ACHN (cell line): ENCODE measurements around the gene PTN.

ENCODE experiments used
- DNase-seq: peaks from one replicate; pipeline ENCODE4 v3.0.0-alpha.2; 2015
- in situ Hi-C: cut with HindIII; loops from 2 replicates; pipeline ENCODE4 v1.10.0; 2017; ENCODE audit warnings: low sequenced_read_pairs, low pct_ligation_motif_present, low pct_unique_long_range_greater_than_20kb

PTN gene, protein sequence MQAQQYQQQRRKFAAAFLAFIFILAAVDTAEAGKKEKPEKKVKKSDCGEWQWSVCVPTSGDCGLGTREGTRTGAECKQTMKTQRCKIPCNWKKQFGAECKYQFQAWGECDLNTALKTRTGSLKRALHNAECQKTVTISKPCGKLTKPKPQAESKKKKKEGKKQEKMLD

DNA sequence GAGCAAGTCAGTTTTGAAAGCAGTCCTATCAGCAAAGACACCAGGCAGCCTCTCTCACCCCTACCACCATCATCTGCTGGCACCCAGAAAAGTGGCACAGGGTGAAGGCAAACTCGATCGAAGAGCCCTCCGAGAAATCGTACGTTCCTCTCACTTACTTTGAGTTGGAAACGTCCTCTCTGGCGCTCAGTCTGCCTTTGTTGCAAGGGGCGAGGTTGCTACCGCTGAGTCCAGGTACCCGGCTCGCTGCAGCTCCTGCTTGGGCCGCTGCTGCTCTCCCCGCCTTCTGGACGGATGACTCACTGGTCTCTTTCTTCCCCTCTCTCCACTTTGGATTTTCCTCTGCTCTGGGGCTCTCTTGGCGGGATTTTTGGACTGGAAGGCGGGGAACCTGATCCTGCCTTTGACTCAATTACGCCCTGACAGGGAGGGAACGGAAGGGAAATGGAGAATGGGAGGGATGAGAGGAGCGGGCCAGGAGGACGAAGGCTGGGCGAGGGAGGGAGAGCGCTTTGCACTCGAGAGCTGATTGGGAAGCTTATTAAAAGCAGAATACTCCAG is at the start of gene PTN:
Gene PTN (minus strand): TSS at position 453 of the 561 bp plus-strand sequence. CDS start 88,760 bp downstream, outside the sequence.
- DNase-seq: no peak
- in situ Hi-C loops: no loop called here

DNA sequence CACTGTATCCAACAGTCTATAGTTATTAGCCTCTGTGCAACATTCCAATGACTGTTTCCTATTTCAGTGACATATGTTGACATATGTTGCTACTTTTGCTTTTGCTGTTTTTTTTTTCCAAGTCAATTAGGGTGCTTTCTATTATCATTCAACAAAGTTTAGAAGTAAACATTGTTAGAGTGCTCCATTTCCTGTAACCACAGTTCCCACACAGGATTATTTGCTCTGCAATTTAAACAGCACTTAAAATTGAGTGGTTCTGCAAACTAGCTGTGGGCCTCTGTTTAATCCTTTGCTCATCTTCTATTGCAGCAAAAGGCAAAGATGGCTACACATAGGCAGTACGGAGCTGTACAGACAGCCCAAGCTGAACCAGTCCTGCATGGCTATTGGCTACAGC is 46.5 kb upstream of the PTN start:
- in situ Hi-C loops: no loop called here
- no peak for DNase-seq

DNA sequence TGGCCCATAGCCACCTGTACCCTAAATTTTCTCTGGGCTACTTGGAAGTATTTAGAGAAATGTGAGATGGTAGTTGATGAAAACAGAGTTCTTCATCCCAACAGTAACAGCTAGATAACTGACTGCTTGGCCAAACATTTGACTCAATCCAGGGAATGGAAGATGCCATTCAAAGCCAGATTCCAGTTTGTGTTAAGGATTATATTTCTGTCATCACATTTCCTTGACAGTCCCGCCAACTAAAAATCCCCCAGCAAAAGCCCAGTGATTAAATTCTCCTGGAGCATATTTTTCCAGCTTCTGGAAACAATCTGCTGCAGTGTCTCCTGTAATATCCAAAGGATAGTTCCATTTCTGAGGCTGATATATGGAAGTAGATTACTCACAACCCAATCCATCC is 45.4 kb upstream of the PTN start:
- DNase-seq: no peak
- in situ Hi-C loops: no loop called here

DNA sequence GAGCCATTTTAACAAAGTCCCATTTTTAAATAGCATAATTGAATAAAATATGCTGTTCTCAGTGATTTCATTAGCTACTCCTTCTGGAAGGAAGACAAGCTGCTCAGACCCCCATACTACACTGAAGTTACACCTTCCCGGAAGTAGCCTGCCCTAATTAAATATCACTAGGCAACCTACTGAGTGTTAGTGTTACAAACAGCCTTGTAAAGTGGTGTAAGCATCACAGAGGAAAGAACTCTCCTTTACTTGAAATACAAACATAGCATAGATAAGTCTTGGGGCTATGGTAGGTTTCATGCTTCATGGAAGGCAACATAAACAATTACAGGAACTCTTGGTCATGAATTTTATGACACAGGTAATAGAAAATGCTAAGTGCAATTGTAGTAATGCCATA is 43.4 kb upstream of the PTN start:
- no peak for DNase-seq
- in situ Hi-C loops: no loop called here

DNA sequence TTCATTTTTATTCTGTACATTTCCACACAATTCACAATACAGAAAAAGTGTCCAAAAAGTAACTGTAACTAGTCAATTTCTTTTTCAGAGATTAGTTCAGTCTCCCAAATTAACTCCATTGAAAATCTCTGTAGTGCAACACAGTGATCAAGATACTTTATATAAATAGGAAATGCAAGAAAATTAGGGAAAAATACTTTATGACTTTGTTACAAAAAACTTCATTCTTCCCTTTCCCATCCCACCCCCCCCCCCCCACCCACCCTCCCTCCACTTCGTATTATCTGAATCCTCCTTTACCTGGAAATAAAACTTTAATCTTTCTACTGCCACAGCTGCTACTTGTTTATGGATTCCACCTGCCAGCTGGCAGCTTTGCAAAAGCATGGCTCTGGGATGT is 37.5 kb upstream of the PTN start:
- DNase-seq: no peak
- in situ Hi-C loops: no loop called here

DNA sequence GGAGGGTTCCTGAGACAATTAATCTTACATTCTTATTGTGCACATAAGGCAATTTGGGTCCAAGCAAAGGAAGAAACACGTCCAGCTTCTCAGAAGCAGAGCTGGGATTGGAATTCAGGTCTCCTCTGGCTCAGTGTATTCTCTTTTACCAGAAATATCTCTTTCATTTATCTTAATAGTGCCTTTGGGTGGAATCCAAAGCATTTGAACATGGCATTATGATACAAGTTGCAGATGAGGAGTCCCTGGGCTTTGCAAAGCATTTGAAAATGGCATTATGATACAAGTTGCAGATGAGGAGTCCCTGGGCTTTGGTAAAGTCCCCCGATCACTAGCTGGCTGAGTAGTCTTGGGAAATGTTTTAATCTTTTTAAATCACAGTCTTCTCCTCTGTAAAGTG is 30.0 kb upstream of the PTN start:
- in situ Hi-C loops: no loop called here
- DNase-seq: no peak

DNA sequence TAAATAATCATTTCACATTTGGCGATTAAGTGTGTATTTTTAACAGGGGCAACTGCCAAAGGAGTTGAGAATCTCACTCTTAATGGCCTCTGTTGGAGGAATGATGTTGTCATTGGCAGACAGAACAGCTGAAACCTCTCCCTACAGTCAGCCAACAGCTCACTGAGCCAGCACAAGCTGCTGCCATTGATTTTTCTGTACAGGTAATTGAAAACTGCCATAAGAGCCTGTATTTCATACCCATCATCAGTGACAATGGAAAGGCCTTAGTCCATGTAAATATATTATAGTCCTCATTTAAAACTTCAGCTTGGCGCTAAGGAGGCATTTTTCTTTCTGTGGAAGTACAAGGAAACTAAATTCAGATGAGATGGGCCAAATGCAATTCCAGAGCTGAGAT is 28.1 kb upstream of the PTN start:
- in situ Hi-C loops: no loop called here
- DNase-seq: no peak

DNA sequence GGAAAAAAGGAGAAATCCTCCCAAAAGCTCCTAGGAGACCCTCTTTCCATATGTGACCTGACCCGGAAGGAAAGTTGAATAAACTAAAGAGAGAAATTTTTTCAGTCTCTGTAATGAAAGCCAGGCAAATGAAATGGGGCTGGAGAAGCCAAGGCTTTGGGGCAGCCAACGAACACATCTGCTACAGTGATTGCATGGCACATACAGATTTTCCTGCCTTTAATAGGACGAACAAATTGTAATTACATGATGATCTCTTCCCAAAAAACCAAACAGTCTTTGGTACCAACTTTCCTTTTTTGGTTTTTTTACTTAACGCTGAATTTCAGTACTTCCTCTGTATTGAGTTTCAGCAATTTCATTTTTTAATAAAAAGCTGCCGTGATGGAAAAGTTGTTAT is 23.5 kb upstream of the PTN start:
- in situ Hi-C loops: no loop called here
- no peak for DNase-seq

DNA sequence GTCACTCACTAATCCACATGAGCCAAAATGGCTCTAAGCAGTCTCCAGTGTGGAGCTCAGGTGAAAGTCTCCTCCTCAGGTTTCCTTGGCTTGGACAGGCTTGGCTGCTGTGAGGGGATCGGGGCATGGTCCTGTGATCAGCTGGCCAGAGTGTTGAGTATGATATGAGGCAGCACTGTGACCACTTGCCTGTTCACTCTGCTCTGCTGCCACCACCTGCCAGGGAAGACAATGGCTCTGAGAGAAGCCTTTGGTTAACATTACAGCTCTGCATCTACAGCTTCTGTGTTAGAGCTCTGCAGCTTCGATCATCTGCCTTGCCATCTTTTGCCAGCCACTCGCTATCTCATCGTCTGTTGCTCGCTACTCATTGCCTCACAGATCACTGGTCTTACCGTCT is 20.1 kb upstream of the PTN start:
- in situ Hi-C loops: no loop called here
- DNase-seq: no peak

DNA sequence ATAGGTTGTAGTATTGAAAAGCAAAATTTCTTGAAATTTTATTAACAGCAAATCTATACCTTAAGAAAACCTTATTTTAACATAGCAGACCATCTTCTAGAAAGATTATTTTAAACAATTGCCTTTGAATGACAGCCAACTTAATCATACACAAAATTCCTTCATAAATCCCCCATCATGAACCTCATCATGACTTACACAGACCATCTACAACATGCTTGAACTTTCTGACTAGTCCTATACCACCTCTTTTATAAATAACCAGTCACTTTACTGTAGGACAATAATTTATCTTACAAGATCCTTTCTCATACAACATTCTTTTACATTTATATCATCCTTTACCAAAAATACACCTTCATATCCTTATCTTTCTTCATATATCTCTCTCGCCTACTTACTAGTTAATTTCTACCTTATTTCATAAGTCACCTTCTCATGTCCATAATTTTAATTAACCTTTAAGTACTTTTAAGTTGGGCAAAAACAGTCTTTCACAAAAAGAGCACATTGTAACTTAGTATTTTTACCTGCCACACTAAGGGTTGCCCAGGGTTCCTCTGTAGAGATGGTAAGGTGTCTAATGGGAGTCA is 16.6 kb upstream of the PTN start:
- in situ Hi-C loops: no loop called here
- DNase-seq: no peak

DNA sequence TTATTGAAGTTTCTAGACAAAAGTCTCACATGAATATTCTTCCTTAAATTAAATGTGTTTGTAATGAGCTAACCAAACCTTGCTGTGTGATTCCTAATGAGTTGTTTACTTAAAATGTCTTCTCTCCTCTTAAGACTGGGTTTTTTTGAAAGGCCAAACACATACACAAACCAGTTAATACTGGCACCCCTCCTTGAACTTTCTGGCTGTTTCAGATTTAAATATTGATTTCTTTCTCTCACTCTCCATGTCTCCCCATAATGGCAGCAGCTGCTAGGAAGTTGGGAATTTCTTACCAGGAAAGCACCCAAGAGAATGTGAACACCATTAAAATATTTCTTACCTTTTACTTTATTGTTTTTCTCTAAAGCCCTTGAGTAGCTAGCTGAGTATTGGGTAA is 11.4 kb upstream of the PTN start:
- in situ Hi-C loops: no loop called here

DNA sequence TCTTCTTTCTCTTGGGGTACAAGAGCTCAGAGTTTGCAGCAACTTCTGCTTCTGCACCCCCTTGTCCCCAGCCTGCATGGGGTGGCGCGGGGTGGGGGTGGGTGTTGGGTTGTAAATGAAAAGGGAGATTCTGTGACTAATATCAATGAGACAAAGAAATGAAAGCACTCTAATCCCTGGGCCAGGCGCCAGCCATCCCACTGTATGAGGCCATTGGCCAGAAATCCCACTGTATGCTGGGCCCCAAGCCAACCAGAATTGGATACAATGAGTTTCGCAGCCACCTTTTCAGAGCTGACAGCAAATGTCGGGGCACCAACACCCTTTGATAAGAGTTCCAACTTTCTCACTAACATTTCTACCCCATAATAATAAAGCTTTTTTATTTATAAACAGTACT is 10.9 kb upstream of the PTN start:
- in situ Hi-C loops: no loop called here
- no peak for DNase-seq

More for the DNA sequence above, 11.4 kb upstream of the PTN start:
- DNase-seq: no peak

DNA sequence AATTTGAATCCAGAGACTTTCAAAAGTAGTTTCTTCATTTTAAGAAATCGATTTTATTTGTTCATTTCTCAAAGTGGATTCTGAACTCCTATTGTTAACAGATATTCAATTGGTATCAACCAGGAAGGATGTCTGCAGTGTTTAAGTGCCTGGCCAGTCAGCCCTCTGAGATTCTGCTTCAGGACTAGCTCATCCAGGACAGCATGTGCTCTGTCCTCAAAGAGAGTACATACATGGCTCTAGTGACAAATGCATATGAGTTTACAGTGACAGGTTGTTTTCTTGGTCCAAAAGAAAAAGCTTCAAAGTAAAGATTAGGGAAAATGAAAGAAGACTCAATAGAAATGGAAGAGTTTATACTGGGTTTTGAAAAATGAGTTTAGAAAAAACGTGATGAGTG is 8.4 kb upstream of the PTN start:
- in situ Hi-C loops: no loop called here
- DNase-seq: no peak

DNA sequence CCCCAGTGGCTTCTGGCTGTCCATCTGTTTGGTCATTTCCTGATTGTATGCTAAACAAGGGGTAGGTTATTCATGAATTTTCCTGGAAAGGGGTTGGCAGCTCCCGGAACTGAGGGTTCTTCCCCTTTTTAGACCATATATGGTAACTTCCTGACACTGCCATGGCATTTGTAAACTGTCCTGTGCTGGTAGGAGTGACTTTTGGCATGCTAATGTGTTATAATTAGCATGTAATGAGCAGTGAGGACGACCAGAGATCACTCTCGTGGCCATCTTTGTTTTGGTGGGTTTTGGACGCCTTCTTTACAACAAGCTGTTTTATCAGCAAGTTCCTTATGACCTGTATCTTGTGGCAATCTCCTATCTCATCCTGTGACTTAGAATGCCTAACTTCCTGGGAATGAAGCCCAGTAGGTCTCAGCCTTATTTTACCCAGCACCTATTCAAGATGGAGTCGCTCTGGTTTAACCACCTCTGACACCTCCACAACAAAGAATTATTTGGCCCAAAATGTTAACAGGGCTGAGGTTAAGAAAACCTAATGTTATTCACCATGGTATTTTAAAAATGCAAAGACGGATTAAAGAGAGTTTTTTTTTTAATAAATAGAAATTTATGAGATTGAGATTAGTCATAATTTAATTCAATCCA is 2.4 kb upstream of the PTN start:
- in situ Hi-C loops: no loop called here
- DNase-seq: no peak

DNA sequence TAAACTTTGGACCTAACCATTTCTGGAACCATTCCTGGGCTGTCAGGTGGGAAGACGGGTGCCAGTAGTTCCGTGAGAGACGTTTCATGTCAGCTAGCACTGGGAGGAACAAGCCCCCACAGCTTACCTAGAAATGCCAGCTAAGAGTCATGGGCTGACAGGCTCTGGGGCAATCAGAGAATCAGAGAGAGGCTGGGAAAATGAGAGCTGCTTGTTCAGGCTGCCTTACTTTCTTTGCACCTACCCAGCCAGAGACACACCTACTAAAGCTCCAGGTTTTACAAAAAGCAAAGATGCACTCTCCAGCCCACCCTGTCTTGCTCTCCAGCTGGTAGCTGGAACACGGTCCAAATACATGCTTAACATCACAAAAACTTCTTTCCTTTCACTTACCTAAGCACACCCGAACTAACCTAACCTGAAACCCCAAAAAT is 688 bp downstream of the PTN start:
- in situ Hi-C loops: no loop called here
- no peak for DNase-seq

DNA sequence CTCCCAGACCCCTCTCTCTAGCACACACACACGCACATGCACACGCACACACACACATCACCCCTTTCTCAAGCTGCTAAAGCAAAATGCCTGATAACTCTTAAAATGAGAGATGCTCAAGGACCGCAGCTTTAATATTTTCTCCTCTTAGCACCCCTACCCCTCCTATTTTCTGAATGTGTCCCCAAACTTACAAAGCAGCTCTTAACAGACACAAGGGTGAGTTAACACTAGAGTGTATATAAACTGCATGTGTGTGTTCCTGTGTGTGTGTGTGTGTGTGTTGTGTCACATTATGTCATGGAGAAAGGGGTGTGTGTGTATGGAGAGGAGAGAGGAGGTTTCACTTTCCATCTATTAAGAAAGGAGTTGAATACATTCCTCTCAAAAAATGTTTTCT is 1.3 kb downstream of the PTN start:
- no peak for DNase-seq
- in situ Hi-C loops: no loop called here

DNA sequence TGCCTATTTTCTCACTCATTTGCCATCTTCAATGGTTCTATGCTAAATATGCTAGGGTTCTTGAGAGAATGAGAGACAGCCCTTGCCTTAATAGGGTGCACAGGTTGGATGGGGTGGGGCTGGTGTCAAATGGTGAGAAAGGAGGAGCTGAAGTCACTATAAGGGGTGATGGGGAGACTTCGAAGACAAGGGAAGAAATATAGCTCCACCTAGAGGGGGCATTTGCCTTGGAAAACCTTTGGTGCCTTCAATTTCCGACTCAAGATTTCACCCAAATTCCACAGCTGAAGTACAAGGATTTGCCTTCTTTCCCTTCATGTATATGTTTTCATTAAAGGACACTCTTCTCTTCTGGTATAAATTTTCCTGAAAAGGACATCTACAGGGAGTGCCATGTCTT is 5.6 kb downstream of the PTN start:
- DNase-seq: no peak
- in situ Hi-C loops: no loop called here

DNA sequence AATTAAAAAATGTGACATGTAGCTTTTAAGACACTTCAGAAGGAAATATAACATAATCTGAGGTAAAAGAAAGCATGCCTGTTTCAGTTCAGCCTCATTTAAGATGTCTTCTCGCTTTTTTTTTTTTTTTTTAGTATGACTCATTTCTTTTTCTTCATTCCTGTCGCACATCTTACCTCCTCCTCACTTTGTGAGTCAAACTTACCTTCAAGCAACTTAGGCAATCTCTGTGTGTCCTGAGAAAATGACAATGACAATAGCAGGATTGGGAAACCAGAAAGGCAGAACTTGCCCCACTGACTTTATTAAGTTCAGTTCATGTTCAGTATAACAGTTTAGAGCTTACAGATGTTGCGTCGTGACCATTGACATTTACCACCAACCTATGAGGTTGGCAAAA is 7.7 kb downstream of the PTN start:
- no peak for DNase-seq
- in situ Hi-C loops: no loop called here

DNA sequence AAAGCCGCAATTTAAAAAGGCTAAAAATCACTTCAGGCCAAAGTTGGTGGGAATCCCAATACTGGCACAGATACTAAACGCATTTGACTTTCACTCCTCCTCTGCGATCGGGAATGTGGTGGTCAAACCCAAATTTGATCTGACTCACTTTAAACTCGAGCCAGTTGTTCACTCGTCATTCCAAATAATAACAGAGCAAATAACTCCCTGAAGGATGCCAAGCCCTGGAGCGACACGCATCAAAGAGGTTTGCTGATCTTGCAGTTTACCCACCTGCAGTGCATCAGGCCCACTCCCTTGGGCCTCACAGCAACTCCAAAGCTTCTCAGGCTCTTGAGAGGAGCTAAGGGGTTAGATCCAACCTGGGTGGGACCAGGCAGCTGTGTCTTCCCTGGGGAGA is 12.2 kb downstream of the PTN start:
- in situ Hi-C loops: no loop called here
- DNase-seq: no peak

DNA sequence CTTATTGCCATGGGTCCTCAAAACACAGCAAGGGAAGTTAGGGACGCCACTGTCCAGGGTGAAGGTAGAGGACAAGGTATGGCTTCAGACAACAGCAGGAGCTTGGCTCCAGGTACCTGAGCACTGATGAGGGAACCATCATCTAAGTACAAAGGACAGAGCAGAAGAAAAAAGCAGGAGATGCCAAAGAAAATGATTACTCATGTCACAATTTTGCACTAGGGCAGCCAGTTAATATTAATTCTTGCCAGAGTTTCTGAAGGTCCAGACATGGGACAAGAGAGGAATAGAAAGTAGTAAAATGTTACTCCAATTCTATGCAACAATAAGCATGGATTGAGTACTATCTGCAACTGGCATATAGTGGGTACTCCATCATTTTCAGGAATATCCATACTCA is 14.1 kb downstream of the PTN start:
- in situ Hi-C loops: no loop called here
- DNase-seq: no peak
